ENCODE data around the gene TNFRSF8. TPM values are rescaled to one million over a fixed set of nuclear protein-coding genes. Genes with fewer than 3 reads are reported as not detected.
"Not testable (repeated sequence)": the region's sequence is repeated elsewhere in the genome, so short reads cannot be mapped to it uniquely, and the experiment has no call there.

Gene TNFRSF8
- total RNA-seq, 1 donor from 2014 or later = 0.31 TPM

- H3K27me3 Mint-ChIP-seq (ENCODE audit: low read depth) = no peaks in the 10 kb centered on the region
- TF ChIP-seq CTCF (IDR thresholded peaks at IDR 0.05; ENCODE audit: unreplicated experiment) = no peak
- DNase-seq (ENCODE audit: low spot score in 2 of 2, unreplicated experiment in 2 of 2) = no peak
- no peak overlapping the region for H3K27ac Mint-ChIP-seq
- no peak overlapping the region for H3K4me3 Mint-ChIP-seq
- H3K36me3 Mint-ChIP-seq = peaks cover 2% of the 10 kb centered on the region
- no peaks in the 10 kb centered on the region for H3K9me3 Mint-ChIP-seq
- peaks cover 15% of the 10 kb centered on the region for H3K4me1 Mint-ChIP-seq
Observed at GRCh38 chr1:12035312-12035711, 27.8 kb upstream of the TNFRSF8 start.

DNA sequence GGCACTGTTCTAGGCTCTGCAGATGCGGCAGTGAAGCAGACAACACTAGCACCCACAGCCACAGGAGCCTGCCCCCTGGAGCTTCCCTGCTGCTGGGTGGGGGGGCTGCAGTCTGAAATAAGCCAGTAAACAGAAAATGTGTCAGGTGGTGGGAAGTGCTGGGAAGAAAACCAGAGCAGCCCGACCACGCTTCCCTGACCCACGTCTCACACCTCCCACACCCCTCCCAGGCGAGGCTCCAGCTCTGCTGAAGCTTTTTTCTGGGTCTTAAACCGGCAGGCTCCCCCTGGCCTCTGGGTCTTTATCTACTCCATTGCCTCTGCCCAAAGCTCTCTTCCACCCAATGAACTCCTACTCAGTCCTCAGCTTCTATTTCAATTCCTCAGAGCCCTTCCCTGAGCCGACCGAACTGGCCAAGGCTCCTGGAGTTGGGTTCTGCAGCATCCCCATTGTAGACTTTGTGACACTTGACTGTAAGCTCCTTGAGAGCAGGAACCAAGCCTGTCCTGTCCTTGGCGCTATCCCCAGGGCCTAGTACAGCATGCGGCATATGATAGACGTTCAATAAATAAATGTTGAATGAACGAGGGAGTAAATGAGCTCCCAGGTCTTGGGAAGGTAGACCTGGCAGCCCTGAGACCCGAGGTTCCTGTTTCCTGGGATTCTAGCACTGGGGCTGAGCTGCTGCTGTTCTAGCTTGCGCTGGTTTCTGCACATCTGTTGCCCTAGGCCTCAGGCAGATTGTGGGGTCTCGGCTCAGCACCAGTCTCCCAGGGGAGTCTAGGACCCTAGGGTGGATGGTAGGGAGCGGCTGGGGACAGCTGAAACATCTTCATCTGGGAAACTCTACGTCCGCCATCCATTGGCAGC lies 25.4 kb upstream of the TNFRSF8 start:
- DNase-seq (ENCODE audit: low spot score in 2 of 2, unreplicated experiment in 2 of 2) = no peak
- Mint-ChIP-seq H3K4me3 (no peak overlapping the region), H3K27ac (no peak overlapping the region), H3K36me3 (no peaks in the 10 kb centered on the region), H3K27me3 (ENCODE audit: low read depth) (no peaks in the 10 kb centered on the region), H3K9me3 (no peaks in the 10 kb centered on the region), H3K4me1 (peaks cover 16% of the 10 kb centered on the region)
- no peak for TF ChIP-seq CTCF (IDR thresholded peaks at IDR 0.05; ENCODE audit: unreplicated experiment)

DNA sequence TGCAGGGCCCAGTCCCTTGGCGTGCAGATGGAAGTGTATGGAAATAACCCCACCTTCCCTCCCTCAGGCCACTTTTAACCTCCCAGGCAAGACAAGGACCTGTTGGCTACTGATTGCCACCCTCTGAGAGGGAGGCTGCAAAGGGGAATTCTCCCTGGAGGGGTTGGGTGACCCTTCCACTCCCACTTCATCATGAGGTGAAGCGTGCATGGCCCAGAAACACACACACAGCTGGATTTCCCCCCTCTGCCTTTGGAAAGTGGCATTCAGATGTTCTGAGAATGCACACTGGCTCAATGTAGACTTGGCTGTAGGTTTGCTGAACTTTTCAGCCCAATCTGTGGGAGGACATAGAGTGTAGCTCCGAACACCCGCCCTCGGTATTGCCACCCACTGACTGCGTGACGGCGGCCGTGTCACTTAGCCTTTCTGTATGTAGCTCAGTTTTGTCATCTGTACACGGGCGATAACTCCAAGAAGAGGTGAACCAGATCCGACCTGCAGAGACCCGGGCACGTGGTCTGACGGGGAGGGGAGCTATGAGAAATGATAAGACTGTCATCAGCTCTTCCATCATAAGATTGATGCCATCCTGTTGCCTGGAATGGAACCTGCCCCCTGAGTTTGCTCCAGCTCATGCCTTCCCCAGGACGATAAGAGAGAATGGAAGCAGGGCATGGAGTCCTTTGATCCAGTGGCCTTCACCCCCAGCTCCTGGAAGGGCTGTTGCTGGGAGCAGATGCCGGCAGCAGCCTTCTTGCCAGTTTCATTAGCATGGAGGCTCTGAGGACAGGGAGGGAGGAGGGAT lies 24.5 kb upstream of the TNFRSF8 start:
- Mint-ChIP-seq H3K4me1 (peaks cover 16% of the 10 kb centered on the region), H3K4me3 (no peak overlapping the region), H3K9me3 (no peaks in the 10 kb centered on the region), H3K27me3 (ENCODE audit: low read depth) (no peaks in the 10 kb centered on the region), H3K27ac (no peak overlapping the region), H3K36me3 (no peaks in the 10 kb centered on the region)
- TF ChIP-seq CTCF (IDR thresholded peaks at IDR 0.05; ENCODE audit: unreplicated experiment) = no peak
- DNase-seq (ENCODE audit: low spot score in 2 of 2, unreplicated experiment in 2 of 2) = no peak

DNA sequence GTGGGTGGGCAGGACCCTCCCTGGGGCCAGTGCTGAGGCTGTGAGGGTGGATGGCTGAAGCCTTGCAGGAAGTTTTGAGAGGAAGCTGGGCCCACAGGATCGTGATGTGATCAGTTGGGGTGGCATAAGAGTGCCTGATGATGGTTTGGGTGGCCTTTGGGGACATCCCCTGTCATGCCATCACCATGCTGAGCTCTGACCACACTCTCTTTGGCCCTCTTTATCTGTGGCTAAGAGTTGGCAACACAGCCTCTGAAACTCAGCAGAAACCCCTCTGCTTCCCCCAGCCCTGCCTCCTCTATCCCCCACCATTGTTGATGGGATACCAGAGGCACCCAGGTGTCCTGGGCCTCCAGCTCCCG lies 24.0 kb upstream of the TNFRSF8 start:
- no peak for TF ChIP-seq CTCF (IDR thresholded peaks at IDR 0.05; ENCODE audit: unreplicated experiment)
- DNase-seq (ENCODE audit: low spot score in 2 of 2, unreplicated experiment in 2 of 2) = no peak
- Mint-ChIP-seq H3K9me3 (no peaks in the 10 kb centered on the region), H3K4me3 (no peak overlapping the region), H3K36me3 (no peaks in the 10 kb centered on the region), H3K4me1 (peaks cover 16% of the 10 kb centered on the region), H3K27me3 (ENCODE audit: low read depth) (no peaks in the 10 kb centered on the region), H3K27ac (no peak overlapping the region)

- not testable (repeated sequence) for H3K9me3 Mint-ChIP-seq; H3K27me3 Mint-ChIP-seq (ENCODE audit: low read depth); H3K4me3 Mint-ChIP-seq; H3K36me3 Mint-ChIP-seq; DNase-seq (ENCODE audit: low spot score in 2 of 2, unreplicated experiment in 2 of 2); H3K27ac Mint-ChIP-seq
- peaks cover 16% of the 10 kb centered on the region for H3K4me1 Mint-ChIP-seq
Observed at GRCh38 chr1:12039824-12040456, 23.2 kb upstream of the TNFRSF8 start.

Measured in mesothelial cell of epicardium (in vitro differentiated cells).